Endothelial cell of umbilical vein (primary cell): ENCODE results near the gene MRGPRF. TPM values are rescaled to one million over a fixed set of nuclear protein-coding genes. Genes with fewer than 3 reads are reported as not detected.
A peak's percentile ranks its signal among the peaks of the same experiment; 100 is the strongest.

ENCODE experiments used
- BruUV-seq: library from RNA; stranded (reverse); fragments of 400-500 nt; replicated peaks from 2 replicates; lab custom pipeline; 2021; lab: Mats Ljungman, UMichigan
- CTCF ChIA-PET: fragments of 300-600, 350-600 bp; sonication (Branson Sonifier 250); formaldehyde crosslinking; loops from one replicate; lab custom pipeline; 2021; ENCODE audit warnings: antibody characterized with exemption, inconsistent platforms; lab: Charles Lee
- POLR2A ChIA-PET: fragments of 300-600, 350-600 bp; sonication (Branson Sonifier 250); formaldehyde crosslinking; loops from one replicate; lab custom pipeline; 2021; ENCODE audit warnings: antibody characterized with exemption, inconsistent platforms; lab: Charles Lee
- DNase-seq: peaks from one replicate; pipeline ENCODE4 v3.0.0-alpha.2; 2011; ENCODE audit warnings: low read depth, low spot score
- FAIRE-seq: peaks from 2 replicates; lab custom pipeline; 2011; peaks lifted over from hg19 to GRCh38; lab: Jason Lieb, UNC
- H2AFZ ChIP-seq: 2 replicates; pipeline ENCODE4 v1.6.0; 2012; ENCODE audit warnings: low read depth, low read length, control low read depth, inconsistent platforms
- H3K27ac ChIP-seq: 2 replicates; pipeline ENCODE4 v1.5.1; 2011; ENCODE audit warnings: low read depth, mild to moderate bottlenecking, control low read depth, low read length, moderate library complexity; ENCODE audit not compliant: insufficient read depth
- H3K27me3 ChIP-seq, 2 experiments: 2 replicates each; pipeline versions ENCODE4 v1.6.0 to v1.6.1; 2011; ENCODE audit warnings: low read length in 2 of 2, mixed read lengths in 1 of 2; ENCODE audit not compliant: control insufficient read depth in 2 of 2, insufficient read depth in 2 of 2
- H3K36me3 ChIP-seq, 2 experiments: 2 replicates in 1 of 2; 3 replicates in 1 of 2; pipeline ENCODE4 v1.5.1; 2011; ENCODE audit warnings: low read length in 2 of 2, mild to moderate bottlenecking in 1 of 2, moderate library complexity in 1 of 2; ENCODE audit not compliant: control insufficient read depth in 2 of 2, insufficient read depth in 2 of 2; ENCODE audit errors: extremely low read depth in 1 of 2
- H3K4me1 ChIP-seq: 3 replicates; pipeline ENCODE4 v1.5.1; 2011; ENCODE audit warnings: mild to moderate bottlenecking, low read length; ENCODE audit not compliant: control insufficient read depth, insufficient read depth; ENCODE audit errors: extremely low read depth
- H3K4me2 ChIP-seq: 2 replicates; pipeline ENCODE4 v1.6.1; 2011; ENCODE audit warnings: low read length, control low read depth, mixed read lengths; ENCODE audit not compliant: insufficient read depth
- H3K4me3 ChIP-seq, 3 experiments: fragments of 200-600 bp in 1 of 3; sonication (generic), shearing (Covaris generic) in 1 of 3; replicated peaks in 1 of 3; 2 replicates each; pipeline ENCODE4 v1.5.1; 2011 to 2016; ENCODE audit warnings: control low read depth in 3 of 3, low read length in 3 of 3, mild to moderate bottlenecking in 2 of 3, inconsistent platforms in 1 of 3, low read depth in 1 of 3, moderate library complexity in 1 of 3; ENCODE audit not compliant: insufficient read depth in 1 of 3
- H3K79me2 ChIP-seq: 2 replicates; pipeline ENCODE4 v1.6.0; 2012; ENCODE audit warnings: low read length, inconsistent platforms; ENCODE audit not compliant: control insufficient read depth, insufficient read depth
- H3K9ac ChIP-seq: replicated peaks from 2 replicates; pipeline ENCODE3; 2011; ENCODE audit warnings: low read length, control low read depth; ENCODE audit not compliant: insufficient read depth; ENCODE audit errors: extremely low read depth
- H3K9me1 ChIP-seq: replicated peaks from 3 replicates; pipeline ENCODE4 v1.6.0; 2011; ENCODE audit warnings: mild to moderate bottlenecking, low read length; ENCODE audit not compliant: control insufficient read depth, insufficient read depth; ENCODE audit errors: extremely low read depth
- H3K9me3 ChIP-seq: replicated peaks from 2 replicates; pipeline ENCODE4 v1.5.1; 2012; ENCODE audit warnings: low read length, inconsistent platforms; ENCODE audit not compliant: control insufficient read depth, insufficient read depth
- H4K20me1 ChIP-seq: replicated peaks from 2 replicates; pipeline ENCODE3; 2011; ENCODE audit warnings: mild to moderate bottlenecking, low read length; ENCODE audit not compliant: control insufficient read depth, insufficient read depth; ENCODE audit errors: extremely low read depth
- CTCF ChIP-seq, 2 donors: IDR thresholded peaks; 1 replicate in 1 of 2; 2 replicates in 1 of 2; pipeline ENCODE4 v1.5.1; 2011; ENCODE audit warnings: low read length in 2 of 2, mild to moderate bottlenecking in 2 of 2, moderate library complexity in 2 of 2, control low read depth in 1 of 2, inconsistent platforms in 1 of 2, low read depth in 1 of 2; ENCODE audit not compliant: insufficient read depth in 1 of 2; ENCODE audit errors: extremely low read depth in 1 of 2
- EZH2 ChIP-seq: IDR thresholded peaks from 2 replicates; pipeline ENCODE4 v1.6.1; 2012; ENCODE audit warnings: borderline replicate concordance, low read depth, mild to moderate bottlenecking, moderate library complexity, low read length, inconsistent platforms; ENCODE audit not compliant: severe bottlenecking
- FOS ChIP-seq: IDR thresholded peaks from 2 replicates; pipeline ENCODE4 v1.6.1; 2011; ENCODE audit warnings: mild to moderate bottlenecking, low read length, moderate library complexity, borderline replicate concordance; ENCODE audit not compliant: insufficient read depth
- GATA2 ChIP-seq: IDR thresholded peaks from 2 replicates; pipeline ENCODE4 v1.7.0; 2011; ENCODE audit warnings: low read depth, mild to moderate bottlenecking, moderate library complexity, mixed read lengths, low read length; ENCODE audit not compliant: insufficient read length, insufficient read depth
- JUN ChIP-seq: IDR thresholded peaks from 2 replicates; pipeline ENCODE4 v1.6.1; 2011; ENCODE audit warnings: borderline replicate concordance, low read depth; ENCODE audit not compliant: insufficient read length, insufficient read depth
- MAX ChIP-seq: IDR thresholded peaks from 2 replicates; pipeline ENCODE4 v1.6.1; 2011; ENCODE audit not compliant: insufficient read depth, insufficient read length
- MYC ChIP-seq: IDR thresholded peaks from one replicate; pipeline ENCODE4 v1.6.1; 2011; ENCODE audit warnings: mild to moderate bottlenecking, low read depth, low read length
- POLR2A ChIP-seq: IDR thresholded peaks from 2 replicates; pipeline ENCODE4 v1.6.1; 2012; ENCODE audit warnings: low read depth, mild to moderate bottlenecking, control low read depth, low read length
- POLR2AphosphoS5 ChIP-seq: IDR thresholded peaks from 2 replicates; pipeline ENCODE4 v1.6.1; 2012; ENCODE audit warnings: low read depth, mild to moderate bottlenecking, control low read depth, low read length, moderate library complexity; ENCODE audit not compliant: insufficient read depth
- dilution Hi-C: fragments of 300-500 bp; cut with MboI; formaldehyde crosslinking; loops from one replicate; pipeline ENCODE4 v1.15.0; 2019; ENCODE audit warnings: low sequenced_read_pairs; ENCODE audit not compliant: extremely low pct_ligation_motif_present
- intact Hi-C: fragments of 100-400 bp; cut with micrococcal nuclease; formaldehyde crosslinking; loops from one replicate; pipeline ENCODE4 v1.10.0; 2022
- polyA plus RNA-seq, 4 experiments: library from polyadenylated mRNA; depleted of rRNA in 3 of 4; stranded (reverse) in 3 of 4; unstranded in 1 of 4; fragments of >200 nt; gene quantifications; 2 replicates each; pipeline versions ENCODE4 v1.2.1 to v1.2.3, GENCODE V29; 2011 to 2012; ENCODE audit warnings: missing spikeins in 1 of 4
- total RNA-seq: library from RNA; stranded (reverse); gene quantifications from 2 replicates; pipeline ENCODE4 v1.2.3, GENCODE V29; 2021

MRGPRF gene
- total and polyA plus RNA-seq, 2 donors (not counting 3 experiments of a cell fraction or from before 2014, with no cell fraction given): not detected

- H3K9ac ChIP-seq: no peak overlapping the region
- ChIA-PET POLR2A (no interaction called here), CTCF (interaction anchor here (1.0 to 1.5 kb wide), 5 partner anchors 12 to 668 kb away, joined by 3 to 5 read pairs (median 3); partner anchors contain the start of gene MRGPRF)
- FAIRE-seq: no peak
- no peak for DNase-seq
- H3K27ac ChIP-seq: no peak overlapping the region
- intact Hi-C loops: no loop called here
- H3K27me3 ChIP-seq: no peaks in the 10 kb centered on the region
- no TSS peak for BruUV-seq
- dilution Hi-C loops: no loop called here
- H3K36me3 ChIP-seq: no peaks in the 10 kb centered on the region
- no peak overlapping the region for H3K4me3 ChIP-seq
- no peak for TF ChIP-seq MYC
- no peak for TF ChIP-seq GATA2
- TF ChIP-seq MAX: no peak
- H3K4me2 ChIP-seq: no peak overlapping the region
- no peaks in the 10 kb centered on the region for H3K9me3 ChIP-seq
- no peaks in the 10 kb centered on the region for H4K20me1 ChIP-seq
- no peaks in the 10 kb centered on the region for H3K9me1 ChIP-seq
- no peaks in the 10 kb centered on the region for H3K79me2 ChIP-seq
- H2AFZ ChIP-seq: no peak overlapping the region
- H3K4me1 ChIP-seq: peaks cover 4% of the 10 kb centered on the region
Measured at GRCh38 chr11:69001243-69002081, 11.6 kb downstream of the MRGPRF start.

GRCh38 chr11:69000831-69001242, 12.2 kb downstream of the MRGPRF start:
- TF ChIP-seq POLR2AphosphoS5 (no peak), GATA2 (no peak), FOS (peak; percentile 51), POLR2A (no peak), CTCF (IDR thresholded peaks at IDR 0.05; ENCODE audit: extremely low read depth in 1 of 2, insufficient read depth in 1 of 2, low read depth in 1 of 2, low read length in 2 of 2) (peak; percentile 52 to 62), MAX (no peak), MYC (no peak), EZH2 (no peak), JUN (peak; percentile 35)
- Histone ChIP-seq H3K36me3 (no peaks in the 10 kb centered on the region), H3K4me2 (no peak overlapping the region), H3K27ac (no peak overlapping the region), H3K79me2 (no peaks in the 10 kb centered on the region), H2AFZ (peak overlapping the region; percentile 31), H3K9me1 (no peaks in the 10 kb centered on the region), H4K20me1 (no peaks in the 10 kb centered on the region), H3K4me3 (no peak overlapping the region), H3K9me3 (no peaks in the 10 kb centered on the region), H3K27me3 (no peaks in the 10 kb centered on the region), H3K9ac (no peak overlapping the region), H3K4me1 (peaks cover 4% of the 10 kb centered on the region)
- BruUV-seq: no TSS peak
- ChIA-PET POLR2A (no interaction called here), CTCF (interaction anchor here (1.0 to 1.5 kb wide), 5 partner anchors 12 to 669 kb away, joined by 3 to 5 read pairs (median 3); partner anchors contain the start of gene MRGPRF)
- DNase-seq (peak; percentile 92), FAIRE-seq (peak; percentile 91)
- dilution Hi-C loops (no loop called here), intact Hi-C loops (no loop called here)
